Right kidney (tissue), 1 donor: ENCODE measurements around the gene SHOX.
"Not testable (repeated sequence)": the region's sequence is repeated elsewhere in the genome, so short reads cannot be mapped to it uniquely, and the experiment has no call there.

Experiments
- DNase-seq: peaks from one replicate; pipeline ENCODE4 v3.0.0-alpha.2; 2016

Gene SHOX

GRCh38 chrX:637660-638481 is 7.3 kb downstream of the SHOX start:
- no peak for DNase-seq

GRCh38 chrX:638482-639131 is 8.0 kb downstream of the SHOX start:
- DNase-seq, result no peak

GRCh38 chrX:639151-639550 is 8.6 kb downstream of the SHOX start:
- no peak for DNase-seq

DNA sequence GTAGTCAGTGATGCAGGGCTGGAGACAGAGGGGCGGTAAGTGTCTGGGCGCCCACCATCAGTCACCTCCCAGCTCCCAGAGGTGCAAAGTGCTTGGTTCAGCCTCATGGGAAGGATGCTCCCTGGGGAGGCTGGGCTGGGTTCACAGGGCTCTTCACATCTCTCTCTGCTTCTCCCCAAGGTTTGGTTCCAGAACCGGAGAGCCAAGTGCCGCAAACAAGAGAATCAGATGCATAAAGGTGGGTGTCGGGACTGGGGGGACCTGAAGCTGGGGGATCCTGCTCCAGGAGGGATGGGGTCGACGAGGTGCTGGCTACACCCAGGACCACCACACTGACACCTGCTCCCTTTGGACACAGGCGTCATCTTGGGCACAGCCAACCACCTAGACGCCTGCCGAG is 10.1 kb downstream of the SHOX start:
- DNase-seq, result no peak

DNA sequence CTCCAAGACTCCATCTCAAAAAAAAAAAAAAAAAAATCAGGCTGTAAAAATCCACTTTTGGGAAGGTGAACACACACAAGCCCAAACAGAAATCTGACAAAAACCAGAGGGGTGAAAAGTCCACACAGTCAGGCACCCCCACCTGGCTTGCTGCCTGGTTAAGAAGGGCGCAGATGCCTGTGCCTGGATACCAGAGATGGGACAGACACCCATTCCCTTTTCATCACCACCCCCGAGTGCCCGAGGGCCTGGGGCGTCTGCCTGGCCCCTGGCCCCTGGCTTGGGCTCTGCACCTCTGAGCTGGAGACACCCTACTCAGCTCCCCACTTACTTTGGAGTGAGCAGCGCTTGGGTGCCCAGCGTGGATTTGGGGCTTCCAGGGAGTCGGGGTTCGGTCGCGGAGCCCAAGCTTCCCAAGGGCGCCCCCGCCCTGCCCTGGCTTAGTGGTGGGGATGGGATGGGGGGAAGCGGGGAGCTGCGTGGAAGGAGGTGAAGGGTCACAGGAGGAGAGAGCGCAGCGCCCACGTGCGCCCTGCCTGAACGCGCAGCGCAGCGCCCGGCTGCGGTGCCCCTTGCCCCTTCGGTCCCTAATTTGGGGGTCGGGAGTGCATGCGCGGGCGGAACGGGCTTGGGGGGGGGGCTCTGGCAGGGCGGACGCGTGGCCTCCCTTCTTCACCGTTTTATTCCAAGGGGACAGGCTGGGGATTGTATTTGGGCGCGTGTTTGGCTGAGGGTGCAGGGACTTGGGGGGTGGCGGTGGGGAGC is 11.3 kb downstream of the SHOX start:
- no peak for DNase-seq

DNA sequence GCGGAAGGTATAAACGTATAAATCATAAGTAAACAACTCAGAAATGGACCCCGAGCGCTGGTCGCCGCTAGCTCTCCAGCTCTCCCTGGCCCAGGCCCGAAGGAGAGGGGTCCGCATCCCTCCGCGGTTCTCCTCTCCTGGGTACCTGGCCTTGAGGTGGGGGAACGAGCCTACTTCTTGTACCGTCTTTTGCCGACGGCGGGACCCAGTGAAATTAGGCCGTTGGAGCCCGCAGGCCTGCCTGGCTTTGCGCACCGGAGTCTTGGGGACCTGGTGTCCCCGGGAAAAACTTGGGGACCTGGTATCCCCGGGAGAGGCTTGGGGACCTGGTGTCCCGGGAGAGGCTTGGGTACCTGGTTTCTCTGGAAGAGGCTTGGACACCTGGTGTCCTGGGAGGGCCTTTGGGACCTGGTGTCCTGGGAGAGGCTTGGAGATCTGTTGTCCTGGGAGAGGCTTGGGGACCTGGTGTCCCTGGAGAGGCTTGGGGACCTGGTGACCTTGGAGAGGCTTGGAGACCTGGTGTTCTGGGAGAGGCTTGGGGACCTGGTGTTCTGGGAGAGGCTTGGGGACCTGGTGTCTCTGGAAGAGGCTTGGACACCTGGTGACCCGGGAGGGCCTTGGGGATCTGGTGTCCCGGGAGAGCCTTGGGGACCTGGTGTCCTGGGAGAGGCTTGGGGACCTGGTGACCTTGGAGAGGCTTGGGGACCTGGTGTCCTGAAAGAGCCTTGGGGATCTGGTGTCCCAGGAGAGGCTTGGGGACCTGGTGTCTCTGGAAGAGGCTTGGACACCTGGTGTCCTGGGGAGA is 12.0 kb downstream of the SHOX start:
- DNase-seq, result no peak

GRCh38 chrX:643241-643595 is 12.6 kb downstream of the SHOX start:
- DNase-seq, result no peak

- DNase-seq, result no peak
These were observed 13.3 kb downstream of the SHOX start for GRCh38 chrX:643911-644303.

- no peak for DNase-seq
These were observed 14.0 kb downstream of the SHOX start for GRCh38 chrX:644304-645281.

DNA sequence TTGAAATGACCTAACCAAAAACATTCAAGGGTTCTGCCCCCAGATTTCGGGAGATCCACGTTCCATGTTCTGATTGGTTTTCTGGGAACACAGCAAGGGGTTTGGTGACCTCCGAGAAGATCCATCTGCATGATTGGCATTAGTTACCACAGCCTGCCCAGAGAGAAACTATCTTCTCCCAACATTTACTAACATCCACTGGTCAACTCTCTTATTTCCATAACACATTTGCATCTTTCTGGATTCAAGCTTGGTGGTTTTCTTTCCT is 15.6 kb downstream of the SHOX start:
- no peak for DNase-seq

- DNase-seq, result no peak
These were observed 16.2 kb downstream of the SHOX start for GRCh38 chrX:646796-647195.

- no peak for DNase-seq
These were observed 18.6 kb downstream of the SHOX start for GRCh38 chrX:649166-649565.

DNA sequence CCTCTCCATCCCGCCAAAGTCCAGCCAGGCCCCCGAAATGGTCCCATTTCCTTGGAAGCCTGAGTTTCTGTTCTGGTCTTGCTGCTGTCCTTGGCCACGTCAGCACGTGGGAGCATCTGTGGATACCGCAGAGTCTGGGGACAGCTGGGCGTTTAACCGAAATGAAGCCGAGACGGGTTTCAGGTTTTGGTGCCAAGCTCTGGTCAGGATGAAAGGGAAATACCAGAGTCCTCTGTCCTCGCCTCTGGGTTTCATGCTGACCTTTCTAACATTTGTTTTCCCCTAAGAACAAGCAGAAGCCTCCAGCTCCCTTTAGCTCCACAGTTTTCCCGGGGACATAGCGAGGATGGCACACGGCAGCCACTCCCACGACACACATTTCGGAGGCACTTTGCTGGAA is 19.7 kb downstream of the SHOX start:
- DNase-seq, result no peak

DNA sequence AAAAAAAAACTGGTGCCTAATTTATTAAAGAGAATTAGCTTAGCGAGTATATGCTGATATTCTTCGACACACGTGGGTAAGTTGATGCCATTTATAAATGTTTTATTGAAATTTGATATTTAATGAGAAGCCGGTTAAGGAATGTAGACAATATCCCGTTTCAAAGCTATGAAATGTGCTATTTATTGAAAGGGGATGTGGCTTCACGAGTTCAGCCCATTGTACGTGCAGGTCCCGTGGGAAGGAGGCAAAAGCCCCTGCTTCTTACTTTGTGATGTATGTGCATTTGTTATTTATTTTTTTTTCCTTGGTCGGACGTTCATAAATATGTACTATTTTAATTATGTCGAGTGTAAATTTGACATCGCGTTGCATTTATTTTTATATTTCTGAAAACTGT is 20.2 kb downstream of the SHOX start:
- DNase-seq, result no peak

GRCh38 chrX:651922-652321 is 21.3 kb downstream of the SHOX start:
- not testable (repeated sequence) for DNase-seq

DNA sequence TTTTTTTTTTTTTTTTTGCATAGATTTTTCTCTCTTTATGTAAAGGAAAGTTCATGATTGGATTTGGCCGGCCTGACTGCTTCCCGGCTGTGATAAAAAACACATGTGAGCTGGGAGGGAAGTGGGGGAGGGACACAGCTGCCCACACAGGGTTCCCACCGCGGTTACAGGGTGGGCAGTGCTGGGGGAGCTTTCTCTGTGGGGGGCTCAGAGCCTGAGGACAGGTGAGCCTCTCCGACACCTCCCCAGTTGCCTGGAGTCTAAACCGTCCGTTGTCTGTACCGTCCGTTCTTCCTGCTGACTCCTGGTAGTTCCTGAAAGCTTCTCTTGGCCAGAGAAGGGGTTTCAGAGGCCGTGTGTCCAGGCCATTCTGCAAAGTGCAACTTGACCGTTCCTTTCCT is 21.8 kb downstream of the SHOX start:
- DNase-seq, result no peak

DNA sequence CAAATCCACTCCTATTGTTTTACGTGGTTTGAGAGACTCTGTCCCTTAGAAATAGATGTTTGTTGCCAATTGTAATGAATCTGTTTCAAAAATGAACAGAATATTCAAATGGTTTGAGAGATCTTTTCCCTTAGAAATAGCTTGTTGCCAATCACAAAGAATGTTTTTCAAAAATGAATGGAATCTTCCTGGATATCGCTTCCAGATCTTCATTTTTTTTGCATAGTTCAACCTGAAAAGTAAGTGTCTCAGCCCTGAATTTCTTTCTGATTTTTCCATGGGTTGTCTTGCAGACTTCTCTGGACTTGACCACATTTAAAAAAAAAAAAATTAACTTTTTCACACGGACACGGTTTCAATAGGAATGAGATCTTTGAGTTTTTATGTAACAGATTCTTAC is 22.7 kb downstream of the SHOX start:
- no peak for DNase-seq

- DNase-seq, result no peak
These were observed 30.6 kb downstream of the SHOX start for GRCh38 chrX:661154-661553.

DNA sequence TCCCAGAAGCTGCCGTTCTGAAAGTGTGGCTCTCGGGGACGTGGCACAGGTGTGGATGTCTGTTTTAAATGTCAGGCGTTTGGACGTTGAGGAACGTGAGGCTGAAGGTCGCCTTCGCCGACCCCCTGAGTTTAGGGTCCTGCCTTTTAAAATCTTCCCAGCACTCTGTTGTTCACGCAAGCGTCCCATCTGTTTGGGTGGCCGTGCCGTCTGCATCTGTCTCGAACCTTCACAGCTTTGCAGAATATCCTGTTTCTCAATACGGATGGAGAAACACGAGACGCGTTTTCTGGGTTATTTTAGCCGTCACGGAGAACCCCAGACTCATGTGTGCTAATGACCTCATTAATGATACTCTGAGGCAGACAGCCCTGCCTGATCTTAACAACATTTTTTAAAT is 31.5 kb downstream of the SHOX start:
- DNase-seq, result no peak

DNA sequence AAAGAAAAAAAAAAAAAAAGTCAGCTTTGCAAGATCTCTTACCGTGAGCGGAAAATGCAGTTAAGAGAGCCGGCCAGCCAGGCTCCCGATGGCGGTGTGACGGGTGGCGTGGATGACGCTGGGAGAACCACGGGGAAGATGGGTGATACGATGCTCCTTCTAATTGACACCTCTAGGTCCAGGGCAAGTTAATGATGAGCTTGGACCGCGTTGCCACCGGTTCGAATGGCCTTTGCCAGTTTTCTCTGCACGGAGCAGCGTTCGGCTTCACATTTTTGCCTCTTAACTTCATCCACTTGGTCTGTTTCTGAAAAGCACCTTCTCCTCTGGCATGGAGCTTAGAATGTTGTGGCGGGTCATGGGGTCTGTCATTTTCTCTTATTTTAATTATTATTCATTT is 33.2 kb downstream of the SHOX start:
- no peak for DNase-seq
